HG02852 (cell line): ENCODE measurements around the gene CCDC148.

Experiments
- ATAC-seq: cut with Tn5 transposase; IDR thresholded peaks from one replicate; pipeline ENCODE4 v1.9.1; 2021; ENCODE audit warnings: mild to moderate bottlenecking, moderate library complexity; ENCODE audit not compliant: unreplicated experiment

CCDC148 gene

DNA sequence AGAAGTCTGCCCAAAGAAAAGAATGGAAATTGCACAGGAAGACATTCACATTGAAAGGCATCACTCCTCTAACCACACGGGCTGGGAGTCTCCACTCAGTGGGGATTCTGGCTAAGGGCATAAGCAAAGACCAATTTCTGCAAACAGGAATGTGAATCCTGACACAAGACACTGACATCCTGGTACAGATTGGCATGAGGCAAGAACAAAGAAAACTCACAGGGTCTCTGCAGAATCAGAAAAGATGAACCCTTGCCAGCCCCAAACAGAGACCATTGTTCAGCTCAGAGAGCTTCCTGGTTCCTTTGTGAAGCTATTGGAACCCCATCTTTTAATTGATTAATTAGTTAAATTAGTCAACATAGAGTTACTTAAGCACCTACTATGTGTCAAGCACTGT lies 272.6 kb downstream of the CCDC148 start:
- ATAC-seq: no peak

DNA sequence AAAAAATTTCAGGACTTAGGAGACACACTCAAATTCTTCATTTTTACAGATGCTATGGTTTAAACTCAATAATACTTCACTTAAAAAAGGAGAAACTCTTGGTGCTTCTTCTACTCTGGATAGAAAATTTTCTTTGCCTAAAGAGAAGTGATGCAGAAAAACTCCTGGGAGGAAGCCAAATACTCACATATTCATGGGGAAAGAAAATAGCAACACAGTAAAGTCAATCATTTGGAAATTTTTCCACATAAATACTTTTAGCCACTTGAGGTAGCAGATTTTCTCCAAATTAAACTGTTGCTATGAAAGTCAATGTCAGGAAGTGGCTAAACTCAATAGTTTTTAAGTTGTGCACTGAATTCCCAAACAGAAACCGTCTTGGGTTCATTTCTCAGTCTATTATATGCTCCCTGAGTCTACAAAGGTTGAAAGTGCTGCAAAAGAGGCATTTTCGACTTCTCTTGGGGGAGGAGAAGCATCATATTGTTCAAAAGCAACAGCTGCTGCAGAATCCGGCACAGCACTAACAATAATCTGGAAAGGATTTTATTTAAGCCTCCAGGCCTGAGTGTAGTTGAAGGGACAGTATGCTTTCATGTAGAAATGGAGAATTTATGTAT lies 273.8 kb downstream of the CCDC148 start:
- ATAC-seq: no peak

DNA sequence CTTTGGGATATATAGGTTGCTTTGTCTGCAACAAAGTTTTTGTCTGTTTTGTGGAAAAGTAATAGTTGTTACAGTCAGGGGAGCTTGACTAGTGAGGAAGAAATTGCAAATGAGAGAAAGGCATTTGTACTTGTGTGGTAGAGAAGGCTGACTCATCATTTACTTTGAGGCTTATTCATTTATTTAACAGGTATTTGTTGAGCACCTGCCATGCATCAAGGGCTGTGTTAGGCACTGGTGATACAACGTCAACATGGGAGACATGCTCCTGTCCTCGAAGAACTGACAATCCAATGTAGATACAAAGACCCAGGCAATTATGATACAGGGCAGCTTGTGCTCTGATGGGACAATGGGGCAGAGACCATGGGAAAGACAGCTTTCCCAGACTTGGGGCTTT lies 275.4 kb downstream of the CCDC148 start:
- no peak for ATAC-seq

DNA sequence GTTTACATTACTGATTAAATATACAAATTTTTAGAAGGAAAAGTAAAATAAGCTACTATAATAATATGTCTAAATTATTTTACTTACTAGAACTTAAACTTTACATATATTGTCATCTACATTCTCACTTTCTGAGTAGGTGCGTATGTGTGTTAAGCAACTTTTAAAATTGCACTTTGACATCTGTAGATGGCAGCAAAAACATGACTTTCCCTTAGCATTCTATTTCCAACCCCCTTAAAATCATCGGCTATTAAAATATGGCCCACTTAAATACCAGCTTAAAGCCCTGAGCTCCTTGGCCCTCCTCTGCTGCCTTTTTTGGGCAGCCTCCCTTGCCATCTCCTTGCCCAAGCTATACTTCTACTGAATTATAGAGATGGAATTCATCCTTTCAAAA lies 276.9 kb downstream of the CCDC148 start:
- no peak for ATAC-seq

DNA sequence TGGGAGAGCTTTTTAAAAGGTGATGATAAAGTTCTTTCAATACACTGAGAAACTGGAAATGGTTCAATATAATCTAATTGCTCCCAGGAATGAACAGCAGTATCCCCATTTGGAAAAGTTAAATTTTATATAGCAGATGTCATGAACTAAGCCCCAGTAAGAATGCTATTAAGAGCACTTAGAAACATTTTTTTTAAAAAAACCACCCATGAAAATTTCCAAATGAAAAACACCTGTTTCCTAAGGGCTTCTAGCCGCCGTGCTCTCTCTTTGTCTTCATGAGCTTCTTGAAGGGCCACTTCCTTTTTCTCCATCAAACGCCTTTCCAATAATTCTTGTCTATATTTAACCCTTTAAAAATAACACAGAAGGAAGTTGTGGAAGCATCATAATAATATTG lies 277.9 kb downstream of the CCDC148 start:
- ATAC-seq: no peak

DNA sequence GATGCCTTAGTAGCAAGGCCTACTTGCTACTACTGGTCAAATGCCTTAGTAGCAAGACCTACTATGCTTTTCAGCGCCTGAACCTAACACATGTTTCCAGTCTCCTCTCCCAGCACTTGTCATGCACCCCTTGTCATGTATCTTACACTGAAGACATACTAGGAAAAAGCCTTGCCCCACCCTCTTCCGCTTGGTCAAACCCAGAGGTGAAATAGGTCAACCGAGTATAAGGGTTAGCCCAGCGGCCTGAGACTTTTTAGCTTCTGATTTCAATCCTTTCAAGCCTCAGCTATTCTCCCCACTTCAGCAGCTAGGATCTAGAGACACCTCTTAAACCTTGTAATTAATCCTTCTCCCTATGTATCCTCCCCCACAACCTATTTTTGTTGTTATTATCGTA lies 281.6 kb downstream of the CCDC148 start:
- no peak for ATAC-seq

DNA sequence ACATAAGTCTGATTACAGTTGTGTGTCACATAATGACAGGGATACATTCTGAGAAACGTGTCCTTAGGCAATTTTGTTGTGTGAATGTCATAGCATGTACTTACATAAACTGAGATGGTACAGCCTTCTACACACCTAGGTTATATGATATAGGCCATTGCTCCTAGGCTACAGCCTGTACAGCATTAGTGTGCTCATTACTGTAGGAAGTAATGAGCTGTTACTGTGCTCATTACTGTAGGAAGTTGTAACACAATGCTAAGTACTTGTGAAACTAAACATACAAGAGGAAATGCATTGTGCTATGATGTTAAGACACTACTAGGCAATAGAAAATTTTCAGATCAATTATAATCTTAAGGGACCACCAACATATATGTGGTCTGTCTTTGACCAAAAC lies 282.1 kb downstream of the CCDC148 start:
- no peak for ATAC-seq

DNA sequence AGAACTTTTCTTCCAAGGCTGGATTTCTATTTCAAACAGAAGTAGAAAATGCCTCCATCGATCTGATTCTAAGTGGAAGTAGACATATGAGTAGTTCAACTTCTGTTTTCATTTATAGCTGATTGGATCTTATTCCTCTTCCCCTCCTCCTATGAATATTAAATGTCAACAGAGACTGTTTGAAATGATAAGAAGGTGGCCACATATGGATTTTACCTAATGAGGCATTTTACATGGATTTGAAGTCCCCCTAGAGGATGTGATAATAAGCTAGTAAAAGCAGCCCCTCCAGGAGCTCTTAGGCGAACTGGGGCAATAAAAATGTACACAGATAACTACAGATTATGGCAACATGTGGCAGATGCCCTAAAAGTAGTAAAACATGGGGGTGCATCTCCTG lies 283.8 kb downstream of the CCDC148 start:
- ATAC-seq: no peak

DNA sequence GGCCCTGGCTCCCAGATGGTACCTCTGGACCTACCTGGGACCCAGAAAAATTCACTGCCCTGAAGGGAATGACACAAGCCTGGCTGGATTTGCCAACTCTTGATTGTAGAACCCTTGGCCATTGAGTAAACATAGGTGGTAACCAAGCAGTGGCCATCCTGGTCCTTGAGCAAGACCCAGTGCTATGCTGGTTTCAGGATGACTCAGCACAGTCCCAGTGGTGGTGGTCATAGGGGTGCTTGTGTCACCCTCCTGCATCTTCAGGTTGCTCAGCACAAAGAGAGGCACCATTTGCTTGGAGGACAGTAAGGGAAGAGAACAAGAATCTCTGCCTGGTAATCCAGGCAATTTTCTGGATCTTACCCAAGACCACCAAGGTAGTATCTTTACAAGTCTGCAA lies 302.0 kb downstream of the CCDC148 start:
- no peak for ATAC-seq

DNA sequence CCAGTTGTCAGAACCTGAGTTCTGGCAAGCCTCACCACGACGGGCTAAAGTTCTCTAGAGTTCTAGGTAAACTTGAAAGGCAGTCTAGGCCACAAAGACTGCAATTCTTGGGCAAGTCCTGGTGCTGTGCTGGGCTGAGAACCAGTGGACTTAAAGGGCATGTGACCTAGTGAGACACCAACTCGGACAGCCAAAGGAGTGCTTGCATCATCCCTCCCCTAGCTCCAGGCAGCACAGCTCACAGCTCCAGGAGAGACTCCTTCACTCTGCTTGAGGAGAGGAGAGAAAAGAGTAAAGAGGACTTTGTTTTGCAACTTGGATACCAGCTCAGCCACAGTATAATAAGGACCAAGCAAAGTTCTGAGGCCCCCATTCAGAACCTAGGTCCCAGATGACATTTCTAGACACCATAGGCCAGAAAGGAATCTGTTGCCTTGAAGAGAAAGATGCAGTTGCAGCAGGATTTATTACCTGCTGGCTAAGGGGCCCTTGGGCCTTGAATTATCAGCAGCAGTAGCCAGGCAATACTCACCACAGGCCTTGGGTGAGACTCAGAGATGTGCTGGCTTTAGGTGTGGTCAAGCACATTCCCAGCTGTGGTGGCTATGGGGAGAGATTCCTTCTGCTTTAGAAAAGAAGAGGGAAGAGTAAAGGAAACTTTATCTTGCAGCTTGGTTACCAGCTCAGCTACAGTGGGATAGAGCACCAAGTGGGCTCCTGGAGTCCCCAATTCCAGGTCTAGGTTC lies 303.1 kb downstream of the CCDC148 start:
- no peak for ATAC-seq

DNA sequence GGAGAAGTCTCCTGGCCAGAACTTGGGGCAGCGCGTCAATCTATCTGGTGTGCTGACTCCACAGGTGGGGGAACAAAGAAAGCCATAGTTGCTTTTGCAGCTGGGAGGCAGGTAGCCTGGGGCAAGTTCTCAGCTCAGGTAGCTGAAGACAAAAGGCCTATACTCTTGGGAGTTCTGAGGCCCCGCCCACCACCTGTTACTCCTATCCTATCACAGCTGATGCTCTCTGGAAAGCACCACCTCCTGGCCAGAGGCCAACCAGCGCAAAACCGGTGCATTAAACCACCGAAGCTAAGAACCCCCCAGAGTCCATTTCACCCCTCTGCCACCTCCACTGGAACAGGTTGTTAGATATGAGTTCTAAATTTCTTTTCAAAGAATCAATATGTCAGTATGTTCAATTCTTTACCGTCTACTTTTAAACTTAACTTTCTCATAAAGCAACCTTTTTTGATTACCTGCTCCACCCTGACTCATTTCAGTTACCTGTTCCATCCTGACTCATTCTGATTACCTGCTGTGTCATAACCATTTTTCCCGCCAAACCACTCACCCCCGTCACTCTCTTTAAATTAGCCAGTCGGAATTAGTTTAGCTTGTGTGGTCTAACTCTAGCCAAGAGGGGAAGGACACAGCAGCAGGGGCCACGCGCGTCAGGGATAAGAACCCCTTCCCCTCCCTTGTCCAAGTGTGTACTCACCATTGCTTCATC lies 311.5 kb downstream of the CCDC148 start:
- no peak for ATAC-seq

DNA sequence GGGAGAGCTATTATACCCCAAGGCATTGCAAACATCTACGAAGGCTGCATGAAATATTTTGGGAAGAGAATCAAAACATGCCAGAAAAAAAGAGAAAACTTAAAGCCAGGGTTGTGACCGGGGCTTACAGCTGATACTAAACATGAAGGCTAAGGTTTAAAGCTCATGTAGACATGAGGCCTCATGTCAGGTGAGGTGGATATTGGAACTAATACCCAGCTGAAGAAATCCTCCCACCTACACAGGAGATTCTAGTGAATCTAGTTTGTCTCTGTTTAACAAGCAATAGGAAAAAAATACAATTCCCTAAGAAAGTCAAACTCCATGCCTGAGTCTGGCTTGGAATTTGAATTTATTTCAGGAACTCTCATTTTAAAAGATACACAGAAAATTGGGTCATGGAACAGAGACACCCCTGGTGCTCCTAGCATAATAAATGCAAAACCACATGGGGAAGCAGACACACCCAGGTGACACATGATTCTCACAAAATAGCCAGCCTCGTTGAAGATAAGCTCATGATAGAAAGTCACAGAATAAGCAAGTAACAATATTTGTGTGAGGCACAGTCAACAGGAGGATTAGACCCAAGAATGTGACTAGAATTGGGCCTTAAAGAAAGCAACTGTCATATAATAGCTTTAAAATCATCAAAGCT lies 312.7 kb downstream of the CCDC148 start:
- ATAC-seq: no peak

DNA sequence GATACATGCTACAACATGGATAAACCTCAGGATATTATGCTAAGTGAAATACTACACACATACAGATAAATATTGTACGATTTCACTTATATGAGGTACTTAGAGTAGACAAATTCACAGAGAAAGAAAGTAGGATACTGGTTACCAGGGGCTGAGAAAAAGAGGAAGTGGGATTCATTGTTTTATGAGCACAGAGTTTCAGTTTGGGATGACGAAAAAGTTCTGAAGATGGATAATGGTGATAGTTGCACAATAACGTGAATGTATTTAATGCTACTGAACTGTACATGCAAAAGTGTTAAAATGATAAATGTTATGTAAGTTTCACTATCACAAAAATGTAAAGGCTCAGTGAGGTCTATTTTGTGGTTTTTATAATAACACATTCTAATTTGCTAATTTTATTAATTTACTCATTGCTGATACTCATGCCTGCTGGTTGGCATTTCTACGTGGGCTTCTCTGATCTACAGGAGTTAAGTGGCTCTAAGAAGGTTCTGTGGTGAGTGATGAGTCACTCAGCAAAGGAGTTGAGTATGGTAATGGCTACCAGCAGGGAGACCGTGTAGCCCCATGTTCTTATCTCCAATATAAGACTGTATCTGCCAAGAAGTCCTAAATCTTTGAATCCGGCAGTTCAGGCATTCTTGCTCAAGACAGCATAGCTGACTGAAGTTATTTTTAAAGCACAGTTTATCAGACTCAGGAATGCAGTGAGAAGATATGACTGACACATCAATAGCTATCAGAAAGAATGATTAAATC lies 313.8 kb downstream of the CCDC148 start:
- ATAC-seq: peak; percentile 70

DNA sequence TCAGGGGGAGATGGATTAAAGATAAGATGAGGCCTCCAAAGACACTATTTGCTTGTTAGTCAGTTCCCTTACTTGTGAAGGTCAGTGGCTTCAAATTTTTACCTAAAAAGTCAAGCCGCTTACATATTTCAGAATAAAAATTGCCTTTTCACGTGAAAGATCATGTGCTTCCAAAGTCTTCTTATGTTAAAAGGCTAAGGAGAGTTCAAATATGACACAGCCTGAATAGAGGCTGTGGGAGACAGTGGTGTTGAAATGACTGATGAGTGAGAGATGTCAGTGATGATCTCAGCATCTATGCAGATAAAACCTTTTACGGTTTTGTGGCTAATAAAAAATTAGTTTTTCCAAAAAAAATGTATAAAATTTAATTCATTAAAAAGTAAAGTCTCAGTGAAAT lies 314.4 kb downstream of the CCDC148 start:
- ATAC-seq: no peak

DNA sequence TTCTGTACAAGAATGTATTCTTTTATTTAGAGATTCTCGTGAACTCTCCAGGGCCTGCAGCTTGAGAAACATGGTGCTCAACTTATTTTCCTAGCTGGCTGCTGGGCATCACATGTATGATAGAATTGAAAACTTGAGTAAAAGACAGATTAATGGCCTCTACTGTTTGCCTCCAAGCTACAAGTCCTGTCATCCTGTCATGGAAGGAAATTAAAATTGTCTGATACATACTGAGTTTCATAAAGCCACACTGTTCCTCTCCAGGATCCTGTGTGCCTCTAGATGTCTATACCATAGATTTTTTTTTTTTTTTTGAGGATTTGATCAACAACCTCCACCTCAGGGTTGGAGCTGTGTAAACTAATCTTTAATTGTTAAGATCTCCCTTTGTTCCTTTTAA lies 316.4 kb downstream of the CCDC148 start:
- no peak for ATAC-seq

DNA sequence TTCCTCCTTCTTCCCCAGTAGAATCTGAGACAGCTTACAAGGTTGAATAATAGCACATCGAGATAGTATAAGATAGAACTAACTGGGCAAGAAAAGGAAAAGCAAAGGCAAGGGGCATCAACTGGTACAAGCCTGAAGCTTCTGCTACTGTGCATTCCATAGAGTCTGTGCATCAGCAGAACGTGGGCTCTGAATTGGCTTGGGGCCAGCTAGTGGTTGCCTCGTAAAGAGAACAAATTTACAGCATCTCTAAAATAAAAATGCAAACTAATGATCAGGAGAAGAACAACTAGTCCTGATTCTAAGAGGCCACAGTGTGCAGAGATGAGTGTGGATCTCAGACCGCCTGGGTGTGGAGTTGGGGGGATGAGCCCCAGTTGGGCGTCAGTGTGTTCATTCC lies 318.3 kb downstream of the CCDC148 start:
- no peak for ATAC-seq

DNA sequence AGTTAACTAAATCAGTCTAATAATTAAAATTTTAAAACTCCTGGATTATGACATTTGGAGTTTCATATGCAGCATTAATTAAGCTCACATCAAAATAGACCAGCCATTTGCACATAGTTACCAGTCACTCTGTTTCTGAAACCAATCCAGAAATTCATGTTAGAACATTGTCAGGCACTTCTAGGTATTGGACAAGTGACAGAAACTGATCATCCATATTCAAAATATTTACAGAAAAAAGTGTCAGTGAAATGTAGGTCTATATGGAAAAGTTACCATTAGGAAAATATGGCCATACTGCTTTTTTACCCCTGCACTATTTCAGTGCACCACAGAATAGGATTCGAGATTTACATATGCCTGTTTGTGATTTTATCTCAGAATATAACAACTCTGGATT lies 321.5 kb downstream of the CCDC148 start:
- ATAC-seq: no peak

DNA sequence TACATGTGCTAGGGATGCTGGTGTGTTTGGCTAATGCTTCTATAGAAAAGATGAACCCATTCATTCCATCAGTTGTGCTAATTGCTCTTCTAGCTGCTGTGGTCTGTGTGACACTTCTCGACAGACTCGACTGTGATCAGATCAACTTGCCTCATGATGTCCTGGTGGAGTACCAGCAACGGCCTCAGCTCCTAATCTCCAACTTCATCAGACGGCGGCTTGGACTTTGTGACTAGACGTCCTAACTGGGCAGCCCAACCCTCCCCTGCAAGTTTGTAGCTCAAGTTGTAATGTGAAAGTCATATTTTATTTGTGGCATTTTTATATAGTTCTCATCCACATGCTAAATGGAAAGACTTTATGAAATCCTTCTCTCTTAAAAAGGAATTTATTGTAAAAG lies 321.9 kb downstream of the CCDC148 start:
- no peak for ATAC-seq

DNA sequence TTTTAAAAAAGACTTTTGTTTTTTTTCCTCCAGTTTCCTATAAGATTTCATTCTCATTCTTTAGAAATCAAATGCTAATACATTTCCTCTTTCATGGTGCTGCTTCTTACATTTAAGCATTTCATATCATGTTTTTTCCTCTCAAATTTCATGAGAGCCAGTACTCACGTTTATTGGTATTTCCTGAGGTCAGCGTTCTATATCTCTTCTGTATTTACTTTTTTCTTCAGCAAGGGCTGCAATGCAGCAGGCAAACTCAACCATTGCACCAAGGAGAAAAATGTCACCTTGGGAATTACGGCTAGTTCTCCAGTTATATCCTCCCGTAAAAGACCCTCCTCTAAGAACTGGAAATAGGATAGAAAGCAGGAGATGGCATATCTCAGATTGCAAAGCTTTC lies 322.5 kb downstream of the CCDC148 start:
- no peak for ATAC-seq

DNA sequence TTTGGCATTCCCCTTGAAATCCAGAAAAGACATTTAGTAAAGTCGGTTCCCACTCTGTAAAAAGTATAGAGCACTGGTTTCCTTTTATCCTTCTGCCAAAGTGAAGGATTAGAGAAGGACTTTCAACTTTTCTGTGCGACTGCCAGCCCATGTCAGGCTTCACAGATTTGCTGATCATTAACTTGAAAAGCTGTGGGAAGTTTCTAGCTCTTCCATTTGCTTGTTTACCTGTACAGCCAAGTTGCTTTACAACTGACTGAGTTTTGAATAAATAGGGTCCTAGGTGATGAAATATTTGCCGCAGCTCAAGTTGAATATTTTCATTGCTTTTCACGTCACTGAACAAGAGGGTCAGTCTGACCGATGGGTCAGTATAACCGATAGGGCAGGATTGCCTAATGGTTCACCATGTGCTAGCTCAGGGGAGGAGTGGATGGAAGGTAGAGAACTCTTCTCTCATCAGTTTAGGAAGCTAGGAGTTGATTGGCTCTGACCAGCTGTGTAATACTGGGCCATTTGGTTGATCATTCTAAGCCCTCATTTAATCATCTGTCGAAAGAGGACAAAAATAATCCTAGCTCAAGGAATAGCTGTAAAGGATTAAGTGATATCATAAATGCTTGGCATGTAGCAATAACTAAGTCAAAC lies 324.5 kb downstream of the CCDC148 start:
- no peak for ATAC-seq
